ENCODE measurements around the gene PPP3CA. TPM values are rescaled to one million over a fixed set of nuclear protein-coding genes. Genes with fewer than 3 reads are reported as not detected.

Gene PPP3CA
- total RNA-seq, 1 donor from 2014 or later: 50.4 TPM

DNA sequence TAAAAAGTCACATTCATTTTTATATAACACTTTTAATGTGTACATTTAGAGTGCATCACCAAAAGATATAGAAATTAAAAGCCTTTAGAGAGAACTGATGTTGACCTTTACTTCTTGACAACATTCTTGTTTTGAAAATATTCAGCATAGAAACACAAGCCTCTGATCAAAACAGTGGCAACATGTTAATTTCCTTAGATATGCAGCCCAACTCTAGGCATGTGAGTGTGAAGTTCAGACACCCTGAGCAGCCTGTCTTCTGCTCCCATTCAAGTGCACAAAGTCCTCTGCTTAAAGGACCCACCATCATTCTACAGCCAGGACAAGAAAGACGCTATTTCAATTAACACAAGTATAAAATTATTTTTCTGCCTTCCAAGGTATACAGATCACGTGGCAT is 60.0 kb downstream of the PPP3CA start:
- DNase-seq: no peak

DNA sequence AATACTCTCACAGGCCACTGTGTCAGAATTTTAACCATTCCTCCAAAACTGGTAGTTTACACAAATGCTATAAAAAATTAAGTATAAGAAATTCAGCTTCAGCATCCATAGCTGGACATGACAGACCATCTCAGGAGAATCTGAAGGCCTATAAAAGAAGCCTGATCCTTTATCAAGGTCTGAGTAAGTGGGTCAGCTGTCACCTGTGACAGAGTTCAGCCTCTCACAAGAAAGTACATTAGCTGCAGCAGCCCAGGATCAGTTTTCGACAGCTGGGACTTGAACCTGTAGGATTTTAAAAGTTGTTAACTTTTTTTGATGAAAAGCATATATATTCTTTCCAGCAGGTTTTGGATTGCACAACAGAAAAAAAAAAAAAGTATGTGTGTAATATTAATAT is 60.7 kb downstream of the PPP3CA start:
- DNase-seq: no peak

DNA sequence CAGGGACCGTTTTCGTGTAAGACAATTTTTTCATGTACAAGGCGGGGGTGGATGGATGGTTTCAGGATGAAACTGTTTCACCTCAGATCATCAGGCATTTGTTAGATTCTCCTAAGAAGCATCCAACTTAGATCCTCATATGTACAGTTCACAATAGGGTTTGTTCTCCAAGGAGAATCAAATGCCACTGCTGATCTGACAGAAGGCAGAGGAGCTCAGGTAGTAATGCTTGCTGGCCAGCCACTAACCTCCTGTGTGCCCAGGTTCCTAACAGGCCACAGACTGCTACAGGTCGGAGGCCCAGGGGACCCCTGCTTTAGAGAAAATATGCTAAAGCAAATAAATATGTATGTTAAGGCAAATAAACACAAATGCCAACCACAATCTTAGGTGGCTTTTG is 61.3 kb downstream of the PPP3CA start:
- no peak for DNase-seq

DNA sequence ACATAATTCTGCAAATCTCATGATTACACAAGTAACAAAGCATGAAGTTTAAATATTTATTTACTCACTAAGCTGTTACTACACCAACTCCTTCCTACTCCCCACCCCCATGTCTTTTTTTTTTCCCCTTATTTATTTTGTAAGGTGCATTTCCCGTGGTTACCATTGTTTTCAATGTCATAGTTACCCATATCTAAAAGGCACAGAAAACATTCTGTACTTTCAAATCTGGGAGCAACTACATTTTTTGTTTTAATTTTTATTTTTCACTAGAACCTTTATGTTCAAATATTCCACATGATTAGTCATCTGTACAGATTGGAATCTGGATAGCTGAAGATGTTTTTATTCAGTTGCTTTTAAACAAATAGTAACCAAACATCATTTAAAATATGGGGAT is 62.8 kb downstream of the PPP3CA start:
- DNase-seq: no peak

DNA sequence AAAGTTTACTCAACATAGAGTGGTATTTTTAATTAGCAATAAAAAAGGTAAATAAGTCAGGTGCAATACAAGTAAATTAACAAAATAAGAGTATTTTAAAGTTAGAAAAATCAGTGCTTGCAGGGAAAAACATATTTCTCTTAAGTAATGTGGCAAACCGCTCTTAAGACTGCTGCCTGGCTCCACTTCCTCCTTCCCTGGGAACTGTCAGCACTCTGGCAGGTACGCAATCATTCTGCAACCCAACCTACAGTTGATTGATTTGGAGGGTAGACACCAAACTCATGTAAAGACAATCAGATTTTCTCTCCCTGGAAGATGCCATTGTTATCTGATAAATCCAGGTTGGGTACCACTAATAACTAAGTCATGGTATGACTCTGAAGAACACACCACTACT is 63.9 kb downstream of the PPP3CA start:
- no peak for DNase-seq

DNA sequence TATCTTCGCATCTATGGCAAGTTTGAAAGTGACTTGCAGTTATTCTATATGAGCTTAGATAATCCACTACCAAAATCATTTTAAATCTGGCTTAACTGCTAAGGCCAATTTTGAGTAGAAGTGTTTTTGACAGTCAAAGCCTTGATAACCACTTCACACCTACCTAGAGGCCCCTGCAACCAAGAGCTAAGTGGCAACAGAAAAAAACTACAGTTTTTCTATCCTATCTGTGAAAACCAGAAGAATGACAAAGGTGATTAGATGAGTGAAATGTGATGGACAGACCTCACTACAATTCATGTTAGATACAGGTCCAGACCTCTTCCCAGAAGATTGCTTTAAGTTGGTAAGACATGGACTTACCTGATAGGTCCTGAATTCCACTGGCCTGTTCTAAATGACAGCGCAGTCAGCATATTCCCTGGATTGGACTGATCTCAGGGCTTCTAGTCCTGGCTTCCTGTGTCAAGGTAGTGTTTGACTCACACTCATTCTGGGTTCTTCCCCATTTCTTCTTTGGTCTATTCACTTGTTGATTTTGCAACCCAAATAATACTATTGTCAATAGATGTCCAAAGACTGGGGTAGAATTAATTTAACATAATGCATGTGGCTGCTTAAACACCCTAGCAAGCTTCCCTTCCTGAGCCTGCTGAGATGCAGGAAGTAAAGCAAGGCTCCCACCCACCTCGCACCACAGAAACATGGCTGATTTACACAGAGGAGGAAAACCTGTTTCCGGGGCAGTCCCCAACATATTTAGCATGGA is 65.1 kb downstream of the PPP3CA start:
- no peak for DNase-seq

DNA sequence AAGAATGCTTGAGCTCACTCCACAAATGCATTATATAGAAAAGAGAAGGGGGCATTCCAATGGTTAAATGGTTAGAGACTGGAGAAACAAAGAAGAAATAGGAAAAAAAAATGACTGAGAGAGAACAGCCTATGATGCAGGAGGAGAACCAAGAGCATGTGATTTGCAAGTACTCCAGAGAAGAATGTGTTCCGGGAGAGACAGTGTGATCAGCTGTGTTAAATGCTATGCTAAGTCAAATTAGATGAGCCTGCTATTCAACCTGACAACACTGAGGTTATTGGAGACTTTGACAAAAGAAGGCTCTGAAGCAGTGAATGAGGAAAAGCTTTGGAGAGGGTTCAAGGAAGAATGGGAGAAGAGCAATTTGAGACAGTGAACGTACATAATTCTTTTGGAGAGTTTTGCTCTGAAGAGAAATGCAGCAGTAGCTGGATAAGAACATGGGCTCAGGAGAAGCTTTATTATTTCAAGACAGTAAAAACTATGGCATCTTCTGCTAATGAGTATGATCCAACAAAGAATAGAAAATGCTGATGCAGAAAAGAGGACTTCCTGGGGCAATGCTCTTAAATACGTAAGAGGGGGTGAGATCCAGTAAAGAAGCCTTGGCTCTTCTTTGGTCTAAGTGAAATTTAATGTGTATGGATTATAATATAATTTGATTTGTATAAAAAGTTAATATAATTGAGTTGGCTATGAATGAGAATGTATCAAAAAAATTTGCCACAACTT is 66.3 kb downstream of the PPP3CA start:
- DNase-seq: no peak

DNA sequence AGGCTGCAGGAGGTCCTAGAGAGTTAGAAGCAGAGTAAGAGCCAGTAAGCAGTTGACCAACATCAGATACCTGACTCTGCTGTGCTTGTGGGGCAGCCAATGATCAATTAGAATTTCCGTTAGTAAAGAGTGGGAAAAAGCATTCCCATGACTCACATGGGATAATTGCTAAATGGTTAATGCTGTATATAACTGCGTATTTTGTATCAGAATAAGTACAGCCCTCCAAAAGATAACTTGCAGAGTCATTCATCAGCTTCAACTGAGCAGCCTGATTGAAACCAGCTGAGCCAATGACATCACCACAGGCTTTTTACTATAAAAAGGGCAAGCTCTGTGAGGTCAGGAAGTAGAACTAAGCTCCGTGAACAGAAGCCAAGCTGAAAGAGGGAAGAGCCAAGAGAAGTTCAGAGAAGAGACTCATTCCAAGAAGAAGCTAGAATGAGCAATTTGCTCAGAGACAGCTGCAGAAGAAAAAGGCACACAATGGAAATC is 67.9 kb downstream of the PPP3CA start:
- peak; percentile 97 for DNase-seq

DNA sequence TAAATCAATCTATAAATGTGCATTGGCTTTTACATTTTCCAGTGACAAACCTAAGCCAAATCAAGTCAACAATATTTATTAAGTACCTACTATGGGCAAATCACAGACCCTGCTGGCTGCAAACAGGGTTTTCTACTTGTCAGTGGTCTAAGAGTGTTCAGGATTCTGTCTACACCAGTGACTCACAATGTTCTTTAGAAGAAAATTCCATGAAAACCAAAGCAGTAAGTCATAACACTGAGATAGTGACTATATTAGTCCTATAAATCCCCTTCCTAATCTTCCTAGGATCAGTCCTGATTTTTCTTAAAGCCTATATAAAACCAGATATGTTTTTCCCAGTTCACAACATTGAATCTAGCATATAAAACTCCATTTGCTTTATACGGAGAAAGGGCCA is 69.7 kb downstream of the PPP3CA start:
- no peak for DNase-seq

DNA sequence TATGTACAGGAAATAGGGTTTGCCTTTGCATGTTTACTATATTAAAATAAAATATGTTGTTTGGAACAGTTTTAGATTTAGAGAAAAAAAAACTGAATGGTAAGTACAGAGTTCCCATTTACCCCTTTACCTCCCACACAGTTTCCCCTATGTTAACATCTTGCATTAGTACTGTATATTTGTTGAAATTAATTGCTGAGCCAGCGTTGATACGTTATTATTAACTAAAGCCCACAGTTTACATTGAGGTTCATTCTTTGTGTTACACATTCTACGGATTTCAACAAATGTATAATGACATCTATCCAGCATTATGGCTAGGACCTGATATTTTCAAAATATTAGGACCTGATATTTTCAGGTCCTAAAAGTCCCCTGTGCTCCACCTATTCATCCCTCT is 70.7 kb downstream of the PPP3CA start:
- no peak for DNase-seq

DNA sequence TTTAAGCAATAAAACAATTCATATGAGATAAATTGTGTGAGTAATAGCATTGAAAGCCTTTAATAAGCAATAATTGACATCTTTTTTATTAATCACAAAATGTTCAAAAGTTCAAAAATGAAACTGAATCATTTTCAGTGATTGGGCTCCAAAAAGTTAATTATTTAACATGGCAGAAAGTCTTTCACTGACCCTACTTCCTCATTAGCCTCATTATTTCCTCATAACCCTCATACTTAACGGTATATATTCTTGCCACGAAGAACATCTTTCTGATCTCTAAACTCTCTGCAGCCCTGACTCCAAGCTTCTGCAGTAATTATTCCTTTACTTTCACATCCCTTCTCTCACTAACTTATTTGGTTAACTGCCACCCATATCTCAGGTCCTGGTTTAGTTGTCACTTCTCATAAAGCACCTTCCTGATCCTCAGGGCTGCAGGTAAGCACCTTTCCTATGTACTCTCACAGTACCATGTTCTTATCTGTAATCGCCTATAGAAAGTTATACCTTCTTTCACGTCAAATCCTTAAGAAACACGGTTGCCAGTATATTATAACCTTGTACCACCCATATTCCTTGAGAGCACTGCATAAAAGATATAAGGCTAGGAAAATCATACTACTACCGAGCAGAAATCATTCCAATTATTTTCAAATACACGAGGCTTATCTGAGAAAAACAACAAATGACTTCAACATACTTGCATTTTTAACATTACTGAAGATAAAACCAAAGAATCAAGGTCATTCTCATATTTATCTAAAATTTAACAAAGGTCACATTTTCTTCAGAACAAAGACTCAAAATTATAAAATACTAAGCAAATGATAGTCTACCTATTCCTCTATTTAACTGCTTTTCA is 72.2 kb downstream of the PPP3CA start:
- no peak for DNase-seq

DNA sequence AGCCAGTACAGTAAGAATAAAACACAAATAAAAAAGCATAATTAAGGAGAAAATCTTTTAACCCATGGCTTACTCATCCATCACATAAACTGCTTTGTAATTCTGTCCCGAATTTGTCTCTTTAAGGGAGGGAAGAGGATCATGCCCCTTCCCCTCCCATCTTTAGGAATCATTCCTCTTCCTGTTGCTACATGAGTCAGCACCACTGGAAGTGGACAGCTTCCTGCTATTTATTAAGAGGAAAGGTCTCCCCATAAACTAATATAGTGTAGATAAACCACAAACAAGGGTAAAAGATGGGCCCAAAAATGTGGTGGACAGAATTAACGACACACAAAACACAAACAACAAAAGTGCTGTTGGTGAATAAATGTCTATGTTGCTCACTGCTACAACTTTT is 75.8 kb downstream of the PPP3CA start:
- no peak for DNase-seq

DNA sequence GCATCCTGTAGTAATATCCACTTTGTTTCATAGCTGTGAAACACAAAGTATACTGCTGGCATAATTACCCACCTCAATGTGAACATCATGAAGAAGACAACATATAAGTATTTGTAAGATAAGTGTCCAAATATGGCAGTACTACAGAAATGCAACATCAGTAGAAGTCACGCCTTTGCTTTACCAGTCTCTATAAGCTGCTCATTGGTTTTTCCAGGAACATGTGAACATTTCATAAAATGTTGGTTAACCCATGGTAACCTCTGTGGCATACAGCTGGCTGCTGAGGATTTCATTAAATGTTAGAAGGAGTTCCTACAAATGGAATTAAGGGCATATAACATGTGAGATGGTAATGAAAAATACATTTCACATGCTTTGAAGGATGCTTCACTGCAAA is 77.6 kb downstream of the PPP3CA start:
- no peak for DNase-seq

DNA sequence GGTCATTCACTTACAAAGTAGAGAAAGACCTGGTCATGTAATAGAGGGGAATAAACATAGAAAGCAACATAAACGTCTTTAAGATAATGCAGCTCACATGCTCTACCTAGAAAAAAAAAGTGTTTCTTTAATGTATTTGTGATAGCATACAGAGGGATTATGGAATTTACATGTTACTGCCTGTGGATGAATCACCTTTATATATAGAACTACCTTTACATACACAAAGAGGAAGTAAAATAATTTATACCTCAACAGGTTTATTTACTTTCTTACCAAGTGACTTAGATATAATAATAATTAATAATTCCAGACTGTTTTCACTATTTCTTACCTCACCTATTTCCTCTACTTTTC is 81.5 kb downstream of the PPP3CA start:
- no peak for DNase-seq

DNA sequence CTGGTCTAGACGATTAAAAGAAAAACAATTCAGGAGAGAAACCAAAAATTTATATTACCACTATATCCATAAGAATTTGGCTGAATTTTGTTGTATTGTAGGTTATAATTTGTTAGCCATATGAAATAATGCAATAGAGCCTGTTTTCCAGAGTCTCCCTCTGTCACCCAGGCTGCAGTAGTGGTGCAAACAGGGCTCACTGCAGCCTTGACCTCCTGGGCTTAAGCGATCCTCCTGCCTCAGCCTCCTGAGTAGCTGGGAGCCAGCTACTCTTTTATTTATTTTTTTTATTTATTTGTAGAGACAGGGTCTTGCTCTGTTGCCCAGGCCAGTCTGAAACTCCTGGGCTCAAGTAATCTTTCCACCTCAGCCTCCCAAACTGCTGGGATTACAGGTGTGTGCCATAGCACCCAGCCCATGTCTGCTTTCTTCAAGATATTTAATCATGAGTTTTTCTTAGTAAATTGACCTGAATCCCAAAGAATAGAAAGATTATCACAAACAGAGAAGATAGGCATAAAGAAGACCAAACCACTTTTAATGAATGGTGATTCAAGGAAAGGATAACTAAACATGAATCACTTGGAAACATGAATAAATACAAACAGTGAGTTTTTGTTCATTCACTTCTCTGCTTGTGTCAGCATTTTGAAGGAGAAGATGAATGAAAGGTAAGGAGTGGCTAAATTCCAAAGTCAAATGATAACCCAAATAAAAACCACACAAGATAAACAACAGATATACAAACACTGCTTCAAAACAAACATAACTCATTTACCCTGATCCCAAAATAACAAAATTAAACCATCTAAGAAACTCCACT is 82.1 kb downstream of the PPP3CA start:
- no peak for DNase-seq

DNA sequence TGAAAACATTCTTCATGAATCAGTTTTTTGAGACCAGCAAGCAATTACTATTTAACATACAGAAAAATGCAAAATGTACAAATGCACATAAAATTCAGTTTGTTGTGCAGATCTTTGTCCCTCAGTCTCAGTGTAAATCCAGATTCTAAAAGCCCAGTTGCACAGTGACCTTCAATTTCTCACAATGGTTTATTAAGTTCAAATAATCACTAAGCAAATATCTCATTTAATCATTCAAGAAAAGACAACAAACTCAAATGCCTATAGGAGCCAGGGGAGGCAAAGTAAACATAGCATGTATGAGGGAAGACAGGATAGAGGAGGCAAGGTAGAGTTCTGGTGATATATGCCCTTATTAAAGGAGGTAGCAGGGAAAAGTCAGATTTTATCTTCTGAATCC is 82.8 kb downstream of the PPP3CA start:
- DNase-seq: no peak

DNA sequence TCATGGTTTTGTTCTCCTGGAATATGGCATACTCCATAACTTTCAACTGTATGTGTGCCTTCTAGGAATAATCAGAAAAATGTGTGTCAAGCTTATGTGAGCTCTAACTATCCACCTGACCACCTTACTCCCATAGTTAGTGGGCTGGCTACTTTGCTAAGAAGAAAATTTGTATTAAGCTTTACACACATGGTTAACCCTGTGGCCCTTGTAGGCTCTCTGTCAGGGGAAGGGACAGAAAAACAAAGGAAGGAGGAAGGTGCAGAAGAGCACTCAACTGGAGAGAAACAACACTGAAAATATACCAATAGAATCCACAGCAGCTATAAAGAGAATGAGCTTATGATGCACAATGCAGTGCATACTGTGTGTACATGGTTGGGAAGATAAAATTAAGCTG is 84.6 kb downstream of the PPP3CA start:
- no peak for DNase-seq

DNA sequence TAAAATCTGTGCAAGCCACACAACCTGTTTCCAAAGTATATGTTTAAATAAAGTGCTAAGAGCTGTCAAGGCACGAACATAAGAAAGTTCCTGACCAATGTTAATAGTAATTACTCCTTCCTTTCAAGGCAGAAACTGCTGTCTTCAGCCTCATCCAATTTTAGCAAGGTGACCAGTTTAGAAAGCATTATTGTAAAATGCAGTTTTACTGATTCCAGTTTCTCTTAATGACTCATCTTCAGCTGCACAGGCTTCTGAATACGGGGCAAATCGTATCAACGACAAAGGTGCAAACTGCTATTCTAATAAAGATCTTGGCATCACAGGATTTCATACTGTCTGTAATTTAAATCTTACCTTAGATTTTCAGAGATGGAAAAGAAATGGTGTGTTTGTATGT is 87.5 kb downstream of the PPP3CA start:
- no peak for DNase-seq

DNA sequence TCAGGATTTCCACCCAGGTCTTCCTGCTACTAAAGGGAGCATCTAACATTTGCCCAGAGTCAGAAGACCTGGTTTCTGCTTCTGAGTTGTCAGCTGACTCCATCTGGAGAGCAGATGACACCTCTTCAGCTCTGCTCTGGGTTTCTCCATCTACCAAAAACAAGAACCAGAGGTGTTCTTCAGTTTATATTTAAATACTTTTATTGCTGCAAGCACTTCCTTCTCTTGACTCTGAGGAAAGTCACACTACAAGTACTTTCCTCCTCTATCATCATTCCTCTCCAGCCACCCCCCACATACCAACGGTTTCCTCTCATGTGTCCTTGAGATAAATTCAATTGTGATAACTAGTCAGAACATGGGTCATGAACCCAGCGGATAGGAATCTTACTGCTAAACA is 88.4 kb downstream of the PPP3CA start:
- peak; percentile 9 for DNase-seq

DNA sequence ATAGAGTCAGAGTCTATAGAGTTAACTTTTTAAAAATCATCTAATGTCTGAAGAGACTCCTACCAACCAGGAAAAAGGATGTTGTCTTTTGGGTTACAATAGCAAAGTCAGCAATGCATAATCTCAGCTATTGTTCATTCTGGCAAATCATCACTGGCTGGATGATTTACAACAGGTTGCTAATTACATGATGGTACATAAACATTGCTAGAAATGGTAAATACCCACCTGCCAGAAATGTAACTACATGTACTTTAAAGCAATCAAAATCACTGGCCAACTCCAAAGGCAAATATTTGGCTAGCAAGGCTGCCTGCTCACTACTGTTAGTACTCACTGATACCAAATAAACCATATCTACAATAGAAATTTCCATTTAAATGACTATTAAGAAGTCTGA is 91.1 kb downstream of the PPP3CA start:
- peak; percentile 8 for DNase-seq

DNA sequence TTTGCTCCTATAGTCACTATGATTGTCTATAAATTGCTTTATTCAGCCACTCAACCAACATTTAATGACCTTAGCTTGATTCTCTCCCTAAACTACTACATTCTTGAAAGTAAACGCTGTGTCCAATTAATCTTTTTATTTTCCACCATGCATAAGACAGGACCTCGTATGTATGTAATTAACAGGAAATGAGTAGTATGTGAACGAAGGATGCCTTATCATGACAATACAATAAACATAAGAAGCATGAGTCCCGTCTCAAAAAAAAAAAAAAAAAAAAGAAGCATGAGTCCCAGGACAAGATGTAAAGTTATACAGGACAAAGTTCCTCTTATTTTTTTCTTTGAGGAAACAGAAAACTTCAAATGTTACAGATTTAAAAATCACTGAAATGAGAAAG is 92.5 kb downstream of the PPP3CA start:
- DNase-seq: no peak

DNA sequence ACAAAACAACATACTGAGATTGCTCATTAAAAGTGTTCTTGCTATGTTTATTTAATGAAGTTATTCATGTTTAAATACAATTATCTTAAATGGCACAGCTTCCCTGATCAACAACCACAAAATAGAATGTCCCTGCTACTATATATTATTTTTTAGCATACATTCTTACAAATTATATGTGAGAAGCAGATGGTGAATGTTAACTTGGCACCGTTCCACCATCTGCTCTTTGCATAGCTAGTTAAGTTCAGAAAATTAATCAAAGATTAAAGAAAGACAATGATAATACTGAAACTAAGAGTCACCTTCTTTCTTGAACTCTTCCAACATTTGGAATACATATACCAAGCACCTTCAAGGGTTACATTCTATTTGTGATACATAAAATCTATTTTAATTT is 94.2 kb downstream of the PPP3CA start:
- no peak for DNase-seq
